Mesodermal cell (in vitro differentiated cells): Measurements from ENCODE around the gene CACNB2.

Experiments
- H3K27ac ChIP-seq: 2 replicates; pipeline ENCODE4 v1.7.0; 2013; ENCODE audit warnings: mild to moderate bottlenecking, low read depth, low read length, moderate library complexity; ENCODE audit not compliant: severe bottlenecking
- H3K36me3 ChIP-seq: 2 replicates; pipeline ENCODE4 v1.7.1; 2013; ENCODE audit warnings: mild to moderate bottlenecking, low read length, moderate library complexity; ENCODE audit not compliant: control insufficient read depth, insufficient read depth
- H3K4me1 ChIP-seq: one replicate; pipeline ENCODE4 v1.7.1; 2013; ENCODE audit warnings: mild to moderate bottlenecking, low read length; ENCODE audit not compliant: insufficient read depth, control insufficient read depth, poor library complexity, severe bottlenecking
- H3K4me3 ChIP-seq: 2 replicates; pipeline ENCODE4 v1.7.0; 2013; ENCODE audit warnings: low read length, control low read depth, mild to moderate bottlenecking; ENCODE audit not compliant: insufficient read depth, poor library complexity, severe bottlenecking; ENCODE audit errors: extremely low read depth
- H3K9me3 ChIP-seq: 2 replicates; pipeline ENCODE4 v1.7.1; 2013; ENCODE audit warnings: mild to moderate bottlenecking, low read length, moderate library complexity; ENCODE audit not compliant: control insufficient read depth
- WGBS, 2 experiments: methylation state at CpG; one replicate each; pipeline ENCODE4 v1.1.5; 2013; ENCODE audit warnings: missing lambda C conversion rate in 2 of 2; ENCODE audit not compliant: insufficient coverage in 2 of 2; 5-methylcytosine and 5-hydroxymethylcytosine counted together

The CACNB2 gene

GRCh38 chr10:18364987-18365775 lies 225.0 kb downstream of the CACNB2 start:
- no peaks in the 10 kb centered on the region for H3K36me3 ChIP-seq
- 100% methylated on average over 2 of the region's 4 CpGs; no CpG with 5 or more reads in 1 of the 2 experiments for WGBS, 2 experiments
- H3K9me3 ChIP-seq = no peaks in the 10 kb centered on the region
- no peak overlapping the region for H3K27ac ChIP-seq
- no peaks in the 10 kb centered on the region for H3K4me1 ChIP-seq
- no peak overlapping the region for H3K4me3 ChIP-seq

- 93 to 97% methylated on average over 4 of the region's 5 CpGs for WGBS, 2 experiments
- H3K9me3 ChIP-seq = no peaks in the 10 kb centered on the region
- H3K4me1 ChIP-seq = no peaks in the 10 kb centered on the region
- no peaks in the 10 kb centered on the region for H3K36me3 ChIP-seq
- H3K27ac ChIP-seq = no peak overlapping the region
- no peak overlapping the region for H3K4me3 ChIP-seq
Measured at GRCh38 chr10:18367840-18368239, 227.6 kb downstream of the CACNB2 start.

GRCh38 chr10:18368273-18368672 lies 228.0 kb downstream of the CACNB2 start:
- H3K4me3 ChIP-seq = no peak overlapping the region
- H3K27ac ChIP-seq = no peak overlapping the region
- H3K4me1 ChIP-seq = no peaks in the 10 kb centered on the region
- H3K9me3 ChIP-seq = no peaks in the 10 kb centered on the region
- WGBS, 2 experiments = 86% methylated on average over 1 of the region's 3 CpGs; no CpG with 5 or more reads in 1 of the 2 experiments
- no peaks in the 10 kb centered on the region for H3K36me3 ChIP-seq

- H3K36me3 ChIP-seq = no peaks in the 10 kb centered on the region
- WGBS, 2 experiments = no CpG with 5 or more reads among the region's 1 CpG
Measured at GRCh38 chr10:18368682-18369081, 228.5 kb downstream of the CACNB2 start.

GRCh38 chr10:18369859-18370473 lies 229.7 kb downstream of the CACNB2 start:
- 93 to 94% methylated on average over 3 of the region's 4 CpGs for WGBS, 2 experiments

More at GRCh38 chr10:18368682-18369081, 228.5 kb downstream of the CACNB2 start:
- no peaks in the 10 kb centered on the region for H3K9me3 ChIP-seq
- no peak overlapping the region for H3K4me3 ChIP-seq
- H3K4me1 ChIP-seq = no peaks in the 10 kb centered on the region
- no peak overlapping the region for H3K27ac ChIP-seq

GRCh38 chr10:18376650-18377049 lies 236.4 kb downstream of the CACNB2 start:
- H3K9me3 ChIP-seq = no peaks in the 10 kb centered on the region
- no peaks in the 10 kb centered on the region for H3K36me3 ChIP-seq
- 64 to 86% methylated on average over 1 to 2 of the region's 5 CpGs for WGBS, 2 experiments
- no peak overlapping the region for H3K27ac ChIP-seq
- no peaks in the 10 kb centered on the region for H3K4me1 ChIP-seq
- no peak overlapping the region for H3K4me3 ChIP-seq

More at GRCh38 chr10:18369859-18370473, 229.7 kb downstream of the CACNB2 start:
- Histone ChIP-seq H3K36me3 (no peaks in the 10 kb centered on the region), H3K4me1 (no peaks in the 10 kb centered on the region), H3K4me3 (no peak overlapping the region), H3K27ac (no peak overlapping the region), H3K9me3 (no peaks in the 10 kb centered on the region)

GRCh38 chr10:18377898-18378297 lies 237.7 kb downstream of the CACNB2 start:
- Histone ChIP-seq H3K36me3 (no peaks in the 10 kb centered on the region), H3K27ac (no peak overlapping the region), H3K9me3 (no peaks in the 10 kb centered on the region), H3K4me3 (no peak overlapping the region), H3K4me1 (no peaks in the 10 kb centered on the region)
- WGBS, 2 experiments = 30% methylated on average over 1 of the region's 2 CpGs; no CpG with 5 or more reads in 1 of the 2 experiments

GRCh38 chr10:18378766-18379165 lies 238.5 kb downstream of the CACNB2 start:
- 78 to 100% methylated on average over 1 of the region's 2 CpGs for WGBS, 2 experiments
- H3K27ac ChIP-seq = no peak overlapping the region
- no peaks in the 10 kb centered on the region for H3K9me3 ChIP-seq
- no peaks in the 10 kb centered on the region for H3K4me1 ChIP-seq
- no peaks in the 10 kb centered on the region for H3K36me3 ChIP-seq
- H3K4me3 ChIP-seq = no peak overlapping the region

GRCh38 chr10:18381679-18382078 lies 241.5 kb downstream of the CACNB2 start:
- H3K4me1 ChIP-seq = no peaks in the 10 kb centered on the region
- H3K36me3 ChIP-seq = no peaks in the 10 kb centered on the region
- H3K9me3 ChIP-seq = no peaks in the 10 kb centered on the region
- no peak overlapping the region for H3K27ac ChIP-seq
- H3K4me3 ChIP-seq = no peak overlapping the region
- 100% methylated on average over 3 of the region's 5 CpGs for WGBS, 2 experiments

- Histone ChIP-seq H3K36me3 (no peaks in the 10 kb centered on the region), H3K9me3 (no peaks in the 10 kb centered on the region), H3K4me1 (no peaks in the 10 kb centered on the region), H3K27ac (no peak overlapping the region), H3K4me3 (no peak overlapping the region)
- whole genome bisulfite sequencing, 2 experiments = 85 to 89% methylated on average over 1 to 4 of the region's 5 CpGs
Measured at GRCh38 chr10:18397906-18398305, 257.7 kb downstream of the CACNB2 start.

GRCh38 chr10:18399158-18399557 lies 258.9 kb downstream of the CACNB2 start:
- no peaks in the 10 kb centered on the region for H3K9me3 ChIP-seq
- no peak overlapping the region for H3K27ac ChIP-seq
- no peak overlapping the region for H3K4me3 ChIP-seq
- WGBS, 2 experiments = 71 to 88% methylated on average over 1 of the region's 3 CpGs
- no peaks in the 10 kb centered on the region for H3K4me1 ChIP-seq
- no peaks in the 10 kb centered on the region for H3K36me3 ChIP-seq
